GM12874 (cell line): ENCODE measurements around the gene PCIF1.

ENCODE experiments used
- CTCF ChIP-seq: IDR thresholded peaks from 2 replicates; pipeline ENCODE4 v1.5.1; 2011; ENCODE audit warnings: low read depth, mild to moderate bottlenecking, control low read depth, low read length, moderate library complexity; ENCODE audit not compliant: insufficient read depth

Gene PCIF1

DNA sequence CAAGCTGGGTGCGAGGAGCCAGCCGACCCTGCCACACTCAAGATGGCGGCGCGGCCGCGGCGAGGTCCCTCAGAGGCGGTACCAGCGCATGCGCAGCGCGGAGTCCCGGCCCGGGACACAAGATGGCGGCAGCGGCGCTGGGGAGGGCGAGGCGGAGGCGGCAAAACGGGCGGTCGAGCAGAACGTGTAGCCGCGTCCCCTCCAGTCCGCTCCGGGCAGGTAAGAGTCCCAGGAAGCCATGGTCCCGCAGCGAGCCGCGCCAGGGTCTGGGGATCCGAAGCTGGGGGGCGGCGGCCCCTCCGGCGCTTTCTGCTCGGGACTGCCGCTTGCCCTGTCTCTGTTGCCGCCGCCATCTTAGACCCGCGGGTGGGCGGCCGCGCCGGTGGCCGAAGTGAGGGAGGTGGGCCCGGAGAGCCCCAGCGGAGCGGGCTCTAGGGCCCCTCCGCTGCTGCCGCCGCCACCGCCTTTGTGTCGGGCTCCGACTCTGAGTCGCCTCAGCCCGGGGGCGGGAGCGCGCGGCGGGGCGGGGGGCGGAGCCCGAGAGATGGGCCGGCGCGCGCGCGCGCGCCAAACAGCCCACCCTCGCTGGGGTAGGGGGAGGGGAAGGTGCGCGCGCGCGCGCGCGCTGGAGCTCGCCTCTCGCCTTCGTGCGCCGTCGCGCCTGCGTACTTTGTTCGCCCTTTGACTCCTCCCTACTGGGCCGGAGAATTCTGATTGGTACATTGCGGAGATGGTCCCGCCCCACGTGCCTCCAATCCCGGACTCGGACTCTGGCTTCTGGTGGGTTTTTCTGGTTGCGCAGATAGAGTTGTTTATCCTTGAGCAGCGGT, at the start of gene PCIF1:
TSS of gene PCIF1 (plus strand) at position 98 of the 830 bp plus-strand sequence. CDS start 4,317 bp downstream, outside the sequence.
- no peak for TF ChIP-seq CTCF

DNA sequence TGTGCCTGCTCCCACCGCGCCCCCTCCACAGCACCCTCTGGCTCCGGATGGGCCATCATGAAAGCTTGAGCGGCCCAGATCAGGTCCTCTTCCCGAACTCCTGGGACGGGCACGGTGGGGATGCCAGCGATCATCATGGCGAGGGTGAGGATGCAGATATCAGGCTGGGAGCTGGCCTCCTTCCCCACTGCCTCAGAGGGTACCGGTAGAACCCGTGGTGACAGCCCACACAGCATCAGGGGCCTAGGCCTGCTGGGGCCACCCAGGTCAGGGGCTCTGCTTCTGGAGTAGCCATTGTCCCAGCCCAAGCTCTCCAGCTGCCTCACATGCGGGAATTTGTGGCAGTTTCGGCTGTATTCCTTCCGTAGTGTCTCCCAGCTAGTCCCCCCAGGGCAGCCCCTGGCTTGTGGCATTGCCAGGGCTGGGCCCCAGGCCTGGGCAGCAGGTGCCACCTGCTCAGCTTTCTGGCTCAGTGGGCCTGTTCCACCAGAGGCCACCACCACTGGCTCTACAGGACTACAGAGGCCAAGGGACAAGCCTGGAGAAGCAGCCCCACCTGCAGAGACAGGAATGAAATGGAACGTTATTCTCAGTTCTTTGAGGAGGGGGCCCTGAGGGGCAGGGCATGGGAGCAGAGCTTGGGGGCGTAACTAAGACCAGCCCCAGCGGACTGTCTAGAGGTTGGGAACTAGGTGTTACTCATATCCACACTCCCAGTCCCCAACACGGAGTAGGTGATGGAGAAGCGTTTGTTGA, 47.7 kb upstream of the PCIF1 start:
- TF ChIP-seq CTCF = no peak

GRCh38 chr20:45887346-45887715, 47.2 kb upstream of the PCIF1 start, which contains the start of gene SPATA25:
Gene SPATA25 (minus strand): TSS chr20:45887622. CDS start chr20:45887590, 32 bp downstream.
- no peak for TF ChIP-seq CTCF

- no peak for TF ChIP-seq CTCF
These were observed 45.8 kb upstream of the PCIF1 start for GRCh38 chr20:45888681-45889080.

GRCh38 chr20:45890077-45890984, 44.2 kb upstream of the PCIF1 start:
- TF ChIP-seq CTCF = peak; percentile 48; the same call in 1 of the 2 replicates

- TF ChIP-seq CTCF = no peak
These were observed 43.2 kb upstream of the PCIF1 start, which contains the start of the genes CTSA and NEURL2 for GRCh38 chr20:45890985-45891983. Gene CTSA (plus strand): TSS chr20:45891335. CDS start chr20:45891569, 234 bp downstream. Gene NEURL2 (minus strand): TSS chr20:45891208. CDS start chr20:45890991, 217 bp downstream.
